Left cardiac atrium (tissue), 4 donors: ENCODE results near the gene UNC13D. TPM values are rescaled to one million over a fixed set of nuclear protein-coding genes. Genes with fewer than 3 reads are reported as not detected.
A peak's percentile ranks its signal among the peaks of the same experiment; 100 is the strongest.

Source experiments
- ATAC-seq, 2 donors: fragments of 200-7000 bp; cut with Tn5 transposase; one replicate each; pipeline ENCODE4 v1.9.1; 2020; ENCODE audit warnings: mild to moderate bottlenecking in 2 of 2, moderate library complexity in 2 of 2
- DNase-seq: peaks from one replicate; pipeline ENCODE4 v3.0.0-alpha.2; 2020
- intact Hi-C, 2 donors: fragments of 100-400 bp; cut with DNase I; formaldehyde crosslinking; loops; one replicate each; pipeline versions ENCODE4 v1.14.1 to v1.15.1; 2022 to 2023
- total RNA-seq, 2 donors: library from RNA; stranded (reverse); fragmentation: NEBNext Ultra II Directional; extraction: Animal tissue kit (Norgen Biotek cat#: 25700); gene quantifications; one replicate each; pipeline ENCODE4 v1.2.1, GENCODE V29; 2021
- donor health status: DM: no; HTN: yes; CAD: no.
- donor health status: DM: no; HTN: yes; CAD: no; lungs with severe emphysema.
- donor health status: DM: yes; HTN: yes; CAD: no.
- donor health status: Dilated cardiomyopathy.

UNC13D gene
- total RNA-seq, 2 donors from 2014 or later: 22.1 to 34.0 TPM

- peak; percentile 79 for DNase-seq
- ATAC-seq: peak; percentile 68
- intact Hi-C loops: loop anchor here in 1 of 2 donors (2.0 kb wide), 1 partner anchor 39 kb away; no protein-coding TSS in a partner anchor
Observed at GRCh38 chr17:75827308-75828075, 16.7 kb downstream of the UNC13D start.

- DNase-seq: peak; percentile 33
- intact Hi-C loops: loop anchor here in 1 of 2 donors (2.0 kb wide), 1 partner anchor 38 kb away; no protein-coding TSS in a partner anchor
- ATAC-seq: peak in 1 of 2 donors; percentile 2
Observed at GRCh38 chr17:75826561-75827307, 17.5 kb downstream of the UNC13D start.

- intact Hi-C loops: loop anchor here in 1 of 2 donors (2.0 kb wide), 1 partner anchor 37 kb away; no protein-coding TSS in a partner anchor
- no peak for DNase-seq
- no peak for ATAC-seq
Observed at GRCh38 chr17:75825748-75826370, 18.3 kb downstream of the UNC13D start.

GRCh38 chr17:75825149-75825552 lies 19.1 kb downstream of the UNC13D start:
- DNase-seq: no peak
- intact Hi-C loops: no loop called here

GRCh38 chr17:75824666-75825065 lies 19.5 kb downstream of the UNC13D start:
- no peak for ATAC-seq
- DNase-seq: no peak
- intact Hi-C loops: no loop called here

More at GRCh38 chr17:75825149-75825552, 19.1 kb downstream of the UNC13D start:
- ATAC-seq: no peak

- DNase-seq (no peak), ATAC-seq (no peak)
- intact Hi-C loops: no loop called here
Observed at GRCh38 chr17:75824050-75824552, 20.1 kb downstream of the UNC13D start.

- intact Hi-C loops: no loop called here
- ATAC-seq: no peak
- no peak for DNase-seq
Observed at GRCh38 chr17:75823257-75824041, 20.8 kb downstream of the UNC13D start.

GRCh38 chr17:75822800-75823166 lies 21.4 kb downstream of the UNC13D start:
- DNase-seq (no peak), ATAC-seq (no peak)
- intact Hi-C loops: no loop called here

- no peak for DNase-seq
- intact Hi-C loops: no loop called here
- ATAC-seq: peak; percentile 9 to 21
Observed at GRCh38 chr17:75822119-75822799, 21.9 kb downstream of the UNC13D start.

- intact Hi-C loops: no loop called here
- no peak for DNase-seq
- no peak for ATAC-seq
Observed at GRCh38 chr17:75821552-75821951, 22.7 kb downstream of the UNC13D start.

- DNase-seq (no peak), ATAC-seq (no peak)
- intact Hi-C loops: no loop called here
Observed at GRCh38 chr17:75820094-75821080, 23.8 kb downstream of the UNC13D start.

- intact Hi-C loops: no loop called here
- ATAC-seq (no peak), DNase-seq (no peak)
Observed at GRCh38 chr17:75819678-75820077, 24.5 kb downstream of the UNC13D start.

- intact Hi-C loops: no loop called here
- ATAC-seq (no peak), DNase-seq (no peak)
Observed at GRCh38 chr17:75819116-75819515, 25.1 kb downstream of the UNC13D start.

GRCh38 chr17:75818326-75818885 lies 25.8 kb downstream of the UNC13D start:
- intact Hi-C loops: no loop called here
- ATAC-seq: no peak
- DNase-seq: no peak

- peak; percentile 10 for DNase-seq
- no peak for ATAC-seq
Observed at GRCh38 chr17:75817571-75817970, 26.6 kb downstream of the UNC13D start.

GRCh38 chr17:75816693-75817092 lies 27.5 kb downstream of the UNC13D start:
- ATAC-seq: no peak
- DNase-seq: no peak
- intact Hi-C loops: no loop called here

More at GRCh38 chr17:75817571-75817970, 26.6 kb downstream of the UNC13D start:
- intact Hi-C loops: no loop called here

- ATAC-seq (no peak), DNase-seq (peak; percentile 11)
- intact Hi-C loops: no loop called here
Observed at GRCh38 chr17:75815399-75815798, 28.8 kb downstream of the UNC13D start.
